ENCODE data around the gene CHCHD6. TPM values are rescaled to one million over a fixed set of nuclear protein-coding genes. Genes with fewer than 3 reads are reported as not detected.
A peak's percentile ranks its signal among the peaks of the same experiment; 100 is the strongest.

Gene CHCHD6
- total RNA-seq, 4 donors from 2014 or later, result 6.4 to 14.2 (median 10.3) TPM; not detected in 1

- no peaks in the 10 kb centered on the region for H3K4me1 ChIP-seq
- H3K27ac ChIP-seq, result no peak overlapping the region
- H3K4me3 ChIP-seq, result no peak overlapping the region
- intact Hi-C loops (cut with DNase I; ENCODE audit: low total_unique reads), result no loop called here
- no peak for DNase-seq
- no peaks in the 10 kb centered on the region for H3K9me3 ChIP-seq
- no peak for TF ChIP-seq POLR2A (IDR thresholded peaks at IDR 0.05)
- TF ChIP-seq, protein P1, sequence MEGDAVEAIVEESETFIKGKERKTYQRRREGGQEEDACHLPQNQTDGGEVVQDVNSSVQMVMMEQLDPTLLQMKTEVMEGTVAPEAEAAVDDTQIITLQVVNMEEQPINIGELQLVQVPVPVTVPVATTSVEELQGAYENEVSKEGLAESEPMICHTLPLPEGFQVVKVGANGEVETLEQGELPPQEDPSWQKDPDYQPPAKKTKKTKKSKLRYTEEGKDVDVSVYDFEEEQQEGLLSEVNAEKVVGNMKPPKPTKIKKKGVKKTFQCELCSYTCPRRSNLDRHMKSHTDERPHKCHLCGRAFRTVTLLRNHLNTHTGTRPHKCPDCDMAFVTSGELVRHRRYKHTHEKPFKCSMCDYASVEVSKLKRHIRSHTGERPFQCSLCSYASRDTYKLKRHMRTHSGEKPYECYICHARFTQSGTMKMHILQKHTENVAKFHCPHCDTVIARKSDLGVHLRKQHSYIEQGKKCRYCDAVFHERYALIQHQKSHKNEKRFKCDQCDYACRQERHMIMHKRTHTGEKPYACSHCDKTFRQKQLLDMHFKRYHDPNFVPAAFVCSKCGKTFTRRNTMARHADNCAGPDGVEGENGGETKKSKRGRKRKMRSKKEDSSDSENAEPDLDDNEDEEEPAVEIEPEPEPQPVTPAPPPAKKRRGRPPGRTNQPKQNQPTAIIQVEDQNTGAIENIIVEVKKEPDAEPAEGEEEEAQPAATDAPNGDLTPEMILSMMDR (IDR thresholded peaks at IDR 0.05), result no peak
- H3K36me3 ChIP-seq, result no peaks in the 10 kb centered on the region
- H3K27me3 ChIP-seq, result no peaks in the 10 kb centered on the region
Measured at GRCh38 chr3:126807795-126808194, 103.8 kb downstream of the CHCHD6 start.

GRCh38 chr3:126811530-126811929 lies 107.5 kb downstream of the CHCHD6 start:
- Histone ChIP-seq H3K27me3 (no peaks in the 10 kb centered on the region), H3K27ac (no peak overlapping the region), H3K36me3 (no peaks in the 10 kb centered on the region), H3K4me3 (no peak overlapping the region), H3K9me3 (no peaks in the 10 kb centered on the region), H3K4me1 (no peaks in the 10 kb centered on the region)
- no peak for TF ChIP-seq POLR2A (IDR thresholded peaks at IDR 0.05)
- TF ChIP-seq, protein P1 (IDR thresholded peaks at IDR 0.05), result no peak
- DNase-seq, result no peak
- intact Hi-C loops (cut with DNase I; ENCODE audit: low total_unique reads), result no loop called here

GRCh38 chr3:126816298-126816697 lies 112.3 kb downstream of the CHCHD6 start:
- H3K4me1 ChIP-seq, result no peaks in the 10 kb centered on the region
- H3K27ac ChIP-seq, result no peak overlapping the region
- no peaks in the 10 kb centered on the region for H3K36me3 ChIP-seq
- no peak for DNase-seq
- H3K27me3 ChIP-seq, result no peaks in the 10 kb centered on the region
- intact Hi-C loops (cut with DNase I; ENCODE audit: low total_unique reads), result no loop called here
- no peak overlapping the region for H3K4me3 ChIP-seq
- TF ChIP-seq POLR2A (IDR thresholded peaks at IDR 0.05), result no peak
- TF ChIP-seq, protein P1 (IDR thresholded peaks at IDR 0.05), result no peak
- no peaks in the 10 kb centered on the region for H3K9me3 ChIP-seq

DNA sequence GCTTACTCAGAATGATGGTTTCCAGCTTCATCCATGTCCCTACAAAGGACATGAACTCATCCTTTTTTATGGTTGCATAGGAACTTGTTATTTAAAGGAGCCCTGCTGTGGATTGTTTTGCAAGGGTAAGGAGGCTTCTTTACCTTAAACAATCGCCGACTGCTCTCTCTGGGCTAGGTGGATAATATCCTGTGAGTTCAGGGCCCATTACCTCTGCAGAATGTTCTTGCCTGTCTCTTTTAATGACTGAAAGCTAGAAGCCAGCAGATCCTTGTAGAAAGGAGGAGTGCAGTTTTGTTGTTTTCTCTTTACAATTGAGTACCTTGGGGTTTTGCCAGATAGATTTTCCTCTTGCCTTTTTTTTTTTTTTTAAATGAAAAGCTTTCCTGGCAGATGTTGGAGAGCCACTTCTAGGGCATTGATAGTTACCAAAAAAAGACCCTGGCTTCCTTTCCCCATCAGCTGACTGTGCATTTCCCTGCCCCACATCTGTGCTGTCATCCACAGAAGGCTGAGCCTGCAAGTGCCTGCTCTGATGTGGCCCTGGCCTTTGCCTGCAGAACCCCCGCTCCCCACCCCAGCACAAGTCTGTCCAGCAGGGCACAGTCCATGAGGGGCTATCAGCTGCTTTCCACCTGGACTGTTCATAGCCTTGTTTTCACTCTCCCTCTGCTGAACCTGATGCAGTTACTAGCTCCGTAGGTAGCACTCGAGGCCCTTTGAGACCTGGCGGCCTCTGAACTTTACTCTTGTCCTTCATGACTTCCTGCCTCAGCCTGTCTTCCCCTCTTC lies 113.1 kb downstream of the CHCHD6 start:
- TF ChIP-seq POLR2A (IDR thresholded peaks at IDR 0.05), result no peak
- TF ChIP-seq, protein P1 (IDR thresholded peaks at IDR 0.05), result no peak
- H3K27ac ChIP-seq, result peak overlapping the region in 1 of 2 donors; percentile 35
- no peaks in the 10 kb centered on the region for H3K4me1 ChIP-seq
- no peak for DNase-seq
- intact Hi-C loops (cut with DNase I; ENCODE audit: low total_unique reads), result no loop called here
- no peaks in the 10 kb centered on the region for H3K27me3 ChIP-seq
- no peak overlapping the region for H3K4me3 ChIP-seq
- no peaks in the 10 kb centered on the region for H3K9me3 ChIP-seq
- H3K36me3 ChIP-seq, result no peaks in the 10 kb centered on the region

DNA sequence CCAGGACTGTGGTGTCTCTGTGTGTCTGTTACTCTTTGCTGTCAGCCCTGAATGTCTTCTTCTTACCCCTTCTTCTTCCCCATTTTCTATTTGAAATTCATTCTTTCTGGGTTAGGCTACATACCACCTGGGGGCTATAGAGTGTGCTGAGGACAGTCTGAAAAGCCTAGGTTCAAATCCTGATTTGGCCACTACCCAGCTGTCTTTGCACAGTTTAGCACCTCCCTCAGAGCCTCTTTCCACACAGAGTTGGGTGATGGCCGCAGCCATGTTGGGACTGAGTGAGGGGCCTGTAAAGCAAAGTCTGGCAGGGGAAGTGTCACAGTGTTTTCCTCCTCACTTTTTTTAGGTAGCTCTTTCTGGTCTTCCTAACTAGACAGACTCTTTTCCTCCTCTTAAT lies 113.7 kb downstream of the CHCHD6 start:
- H3K4me3 ChIP-seq, result no peak overlapping the region
- no peaks in the 10 kb centered on the region for H3K9me3 ChIP-seq
- H3K4me1 ChIP-seq, result no peaks in the 10 kb centered on the region
- no peaks in the 10 kb centered on the region for H3K27me3 ChIP-seq
- DNase-seq, result no peak
- H3K36me3 ChIP-seq, result no peaks in the 10 kb centered on the region
- no peak overlapping the region for H3K27ac ChIP-seq
- intact Hi-C loops (cut with DNase I; ENCODE audit: low total_unique reads), result no loop called here
- TF ChIP-seq, protein P1 (IDR thresholded peaks at IDR 0.05), result no peak
- no peak for TF ChIP-seq POLR2A (IDR thresholded peaks at IDR 0.05)
